ENCODE measurements around the gene MYH14.

Gene MYH14

GRCh38 chr19:50314724-50315708 lies 111.6 kb downstream of the MYH14 start:
- H3K4me3 Mint-ChIP-seq: peak overlapping the region; percentile 82 to 85 (median 83)
- no peaks in the 10 kb centered on the region for H3K9me3 Mint-ChIP-seq
- peaks cover 85% of the 10 kb centered on the region for H3K27me3 Mint-ChIP-seq (ENCODE audit: low read depth)
- peak overlapping the region in 1 of 3 experiments; percentile 3 for H3K27ac Mint-ChIP-seq
- no peak for TF ChIP-seq CTCF (IDR thresholded peaks at IDR 0.05; ENCODE audit: unreplicated experiment in 3 of 3)
- H3K4me1 Mint-ChIP-seq: peaks cover 14% of the 10 kb centered on the region
- H3K36me3 Mint-ChIP-seq (ENCODE audit: low read depth): peaks cover 3% of the 10 kb centered on the region

- TF ChIP-seq CTCF (IDR thresholded peaks at IDR 0.05; ENCODE audit: unreplicated experiment in 3 of 3): no peak
- Mint-ChIP-seq H3K27me3 (ENCODE audit: low read depth) (peaks cover 79% of the 10 kb centered on the region), H3K27ac (peak overlapping the region in 2 of 3 experiments; percentile 1 to 41), H3K4me1 (peaks cover 14% of the 10 kb centered on the region), H3K9me3 (no peaks in the 10 kb centered on the region), H3K36me3 (ENCODE audit: low read depth) (peaks cover 3% of the 10 kb centered on the region), H3K4me3 (peak overlapping the region; percentile 82 to 85 (median 83))
Observed at GRCh38 chr19:50315773-50316448, 112.5 kb downstream of the MYH14 start.

- peaks cover 14% of the 10 kb centered on the region for H3K4me1 Mint-ChIP-seq
- peaks cover 3% of the 10 kb centered on the region for H3K36me3 Mint-ChIP-seq (ENCODE audit: low read depth)
- peaks cover 68% of the 10 kb centered on the region for H3K27me3 Mint-ChIP-seq (ENCODE audit: low read depth)
- TF ChIP-seq CTCF (IDR thresholded peaks at IDR 0.05; ENCODE audit: unreplicated experiment in 3 of 3): no peak
- H3K27ac Mint-ChIP-seq: no peak overlapping the region
- H3K9me3 Mint-ChIP-seq: no peaks in the 10 kb centered on the region
- H3K4me3 Mint-ChIP-seq: no peak overlapping the region
Observed at GRCh38 chr19:50317115-50317514, 113.7 kb downstream of the MYH14 start.

DNA sequence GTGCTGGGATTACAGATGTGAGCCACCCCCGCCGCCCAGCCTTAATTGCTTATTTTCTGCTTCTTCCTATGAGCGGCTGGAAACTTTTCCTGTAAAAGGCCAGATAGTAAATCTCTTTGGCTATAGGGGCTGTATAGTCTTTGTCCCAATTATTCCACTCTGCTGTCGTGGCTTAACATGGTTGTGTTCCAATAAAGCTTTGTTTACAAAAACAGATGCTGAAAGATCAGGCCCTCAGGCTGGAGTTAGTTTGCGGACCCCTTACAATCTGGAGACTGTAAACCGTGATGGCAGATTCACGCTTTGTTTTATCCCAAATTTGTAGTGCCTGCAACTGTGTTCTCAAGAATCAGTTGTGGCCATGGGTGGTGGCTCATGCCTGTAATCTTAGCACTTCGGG lies 115.0 kb downstream of the MYH14 start:
- Mint-ChIP-seq H3K4me3 (no peak overlapping the region), H3K27ac (no peak overlapping the region), H3K27me3 (ENCODE audit: low read depth) (peaks cover 60% of the 10 kb centered on the region), H3K4me1 (peaks cover 10% of the 10 kb centered on the region), H3K36me3 (ENCODE audit: low read depth) (peaks cover 7% of the 10 kb centered on the region), H3K9me3 (no peaks in the 10 kb centered on the region)
- no peak for TF ChIP-seq CTCF (IDR thresholded peaks at IDR 0.05; ENCODE audit: unreplicated experiment in 3 of 3)

- no peak for TF ChIP-seq CTCF (IDR thresholded peaks at IDR 0.05; ENCODE audit: unreplicated experiment in 3 of 3)
- Mint-ChIP-seq H3K27me3 (ENCODE audit: low read depth) (peaks cover 52% of the 10 kb centered on the region), H3K9me3 (no peaks in the 10 kb centered on the region), H3K4me1 (peaks cover 10% of the 10 kb centered on the region), H3K27ac (no peak overlapping the region), H3K4me3 (peak overlapping the region in 1 of 3 experiments; percentile 18), H3K36me3 (ENCODE audit: low read depth) (peaks cover 7% of the 10 kb centered on the region)
Observed at GRCh38 chr19:50319156-50319555, 115.7 kb downstream of the MYH14 start.
